K562 treated with DMSO at 1 percent for 4 hours (cell line): ENCODE data around the gene SIX3. TPM values are rescaled to one million over a fixed set of nuclear protein-coding genes. Genes with fewer than 3 reads are reported as not detected.

Experiments used
- total RNA-seq: library from RNA; unstranded; fragments of 300-600 nt; gene quantifications from 2 replicates; pipeline ENCODE4 v1.2.3, GENCODE V29; 2022; ENCODE audit not compliant: insufficient read depth

The SIX3 gene
- total RNA-seq, result not detected in 2 replicates

GRCh38 chr2:44941551-44942234 lies at the start of gene SIX3:
Gene SIX3 (plus strand): TSS chr2:44941702. CDS start chr2:44942105, 403 bp downstream.

Other genes with a start within 250 kb of the SIX3 start
- gene SIX2, start 67.8 kb downstream of the SIX3 start, total RNA-seq, result not detected in 2 replicates